Measurements from ENCODE around the gene GNG10.

GNG10 gene

GRCh38 chr9:111631214-111631971, 30.0 kb upstream of the GNG10 start, which contains the start of gene DNAJC25 (continued):
- TF ChIP-seq ZNF146 (tag by site-specific recombination; IDR thresholded peaks at IDR 0.05) (no peak), ZNF692 (tag by site-specific recombination; IDR thresholded peaks at IDR 0.05) (peak; percentile 74), KLF9 (tag by site-specific recombination; IDR thresholded peaks at IDR 0.05; ENCODE audit: low read depth) (no peak), BCL6B (tag by site-specific recombination; IDR thresholded peaks at IDR 0.05) (no peak), ZNF23 (tag by site-specific recombination; IDR thresholded peaks at IDR 0.05; ENCODE audit: borderline replicate concordance) (no peak), MYNN (tag by site-specific recombination; IDR thresholded peaks at IDR 0.05; ENCODE audit: borderline replicate concordance) (no peak), PRDM4 (tag by site-specific recombination; IDR thresholded peaks at IDR 0.05) (no peak), ZNF121 (tag by site-specific recombination; IDR thresholded peaks at IDR 0.05) (no peak), ZNF488 (tag by site-specific recombination; IDR thresholded peaks at IDR 0.05) (no peak), ZNF707 (tag by site-specific recombination; IDR thresholded peaks at IDR 0.05) (no peak), ZNF501 (tag by site-specific recombination; IDR thresholded peaks at IDR 0.05) (no peak), ZNF19 (tag by site-specific recombination; IDR thresholded peaks at IDR 0.05; ENCODE audit: low read depth) (no peak), ZNF292 (tag by site-specific recombination; IDR thresholded peaks at IDR 0.05; ENCODE audit: borderline replicate concordance, low read depth) (no peak), TRIM28 (IDR thresholded peaks at IDR 0.05; ENCODE audit: borderline replicate concordance, low read length) (no peak), HOXA7 (CRISPR knock-in tag; IDR thresholded peaks at IDR 0.05; ENCODE audit: borderline replicate concordance) (no peak), KLF8 (tag by site-specific recombination; IDR thresholded peaks at IDR 0.05) (no peak), ZNF596 (tag by site-specific recombination; IDR thresholded peaks at IDR 0.05) (no peak), SCRT2 (tag by site-specific recombination; IDR thresholded peaks at IDR 0.05) (no peak), ZSCAN23 (tag by site-specific recombination; IDR thresholded peaks at IDR 0.05) (no peak), HIC1 (tag by site-specific recombination; IDR thresholded peaks at IDR 0.05) (no peak)
